SKM-1 treated with dmso at 0.1 percent for 144 hours (cell line): ENCODE measurements around the gene BHLHE23.
A peak's percentile ranks its signal among the peaks of the same experiment; 100 is the strongest.

Experiments
- DNase-seq: peaks from one replicate; lab custom pipeline; 2025; ENCODE audit not compliant: unreplicated experiment; lab: John Stamatoyannopoulos, UW

BHLHE23 gene

DNA sequence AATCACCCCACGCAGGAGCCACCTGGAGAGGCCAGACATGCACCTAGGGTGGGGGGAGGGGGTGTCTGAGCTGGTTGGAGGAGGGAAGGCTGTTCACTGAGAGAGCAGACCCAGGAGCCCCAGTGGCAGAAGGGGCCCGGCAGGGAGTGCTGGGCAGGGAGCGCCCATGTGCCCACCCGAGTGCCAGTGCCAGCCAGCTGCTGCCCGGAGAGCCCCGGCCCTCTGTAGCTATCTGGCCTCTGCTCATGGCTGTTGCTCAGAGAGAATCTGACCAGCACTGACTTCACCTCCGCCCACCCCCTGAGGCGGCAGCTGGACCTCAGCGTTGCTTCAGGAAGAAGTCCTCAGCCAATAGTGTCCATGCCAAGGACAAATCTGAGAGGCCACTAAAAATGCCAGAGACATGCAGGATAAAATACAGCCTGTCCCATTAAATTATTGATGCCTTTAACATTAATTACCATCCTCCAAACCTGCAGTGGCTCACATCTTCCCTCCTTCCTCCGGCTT, 31.5 kb downstream of the BHLHE23 start:
- DNase-seq, result no peak

DNA sequence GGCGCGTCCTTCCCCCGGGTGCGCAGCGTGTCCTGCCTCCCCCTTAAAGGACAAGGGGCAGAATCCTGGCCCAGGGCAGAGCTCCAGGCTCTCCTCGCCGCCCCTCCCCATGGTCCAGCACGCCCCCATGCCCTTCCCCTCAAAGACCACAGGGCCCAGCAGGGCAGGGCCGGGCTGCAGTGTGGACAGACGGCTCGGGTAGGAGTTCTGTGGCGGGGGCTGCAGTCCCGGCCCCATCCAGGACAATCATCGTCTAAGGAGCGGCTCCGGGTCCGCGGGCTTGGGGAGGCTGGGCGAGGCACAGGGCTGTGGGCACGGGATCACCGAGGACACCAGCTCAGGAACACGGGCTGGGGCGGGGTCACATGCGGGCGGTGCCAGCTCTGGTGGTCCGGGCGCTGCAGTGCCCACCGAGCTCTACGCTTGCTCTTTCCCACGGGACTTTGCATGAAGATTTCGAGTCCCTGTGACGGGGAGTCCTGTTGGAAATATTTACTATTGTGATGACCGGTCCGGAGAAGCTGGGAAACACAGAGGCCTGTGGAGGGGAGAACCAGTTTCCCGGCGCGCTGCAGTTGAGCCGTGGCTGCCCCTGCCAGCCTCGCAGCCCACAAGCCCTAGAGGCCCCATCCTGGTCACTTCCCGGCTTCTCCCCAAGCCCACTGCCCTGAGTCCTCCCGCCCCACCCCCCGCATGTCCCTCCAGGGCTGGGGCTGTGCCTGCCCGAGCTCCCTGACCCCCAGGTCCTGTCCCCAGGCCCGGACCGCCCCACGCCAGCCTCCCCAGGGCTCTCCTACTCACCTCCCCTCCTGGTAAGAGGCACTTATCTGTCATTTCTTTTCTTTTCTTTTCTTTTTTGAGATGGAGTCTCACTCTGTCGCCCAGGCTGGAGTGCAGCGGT, 33.7 kb downstream of the BHLHE23 start:
- DNase-seq, result no peak

DNA sequence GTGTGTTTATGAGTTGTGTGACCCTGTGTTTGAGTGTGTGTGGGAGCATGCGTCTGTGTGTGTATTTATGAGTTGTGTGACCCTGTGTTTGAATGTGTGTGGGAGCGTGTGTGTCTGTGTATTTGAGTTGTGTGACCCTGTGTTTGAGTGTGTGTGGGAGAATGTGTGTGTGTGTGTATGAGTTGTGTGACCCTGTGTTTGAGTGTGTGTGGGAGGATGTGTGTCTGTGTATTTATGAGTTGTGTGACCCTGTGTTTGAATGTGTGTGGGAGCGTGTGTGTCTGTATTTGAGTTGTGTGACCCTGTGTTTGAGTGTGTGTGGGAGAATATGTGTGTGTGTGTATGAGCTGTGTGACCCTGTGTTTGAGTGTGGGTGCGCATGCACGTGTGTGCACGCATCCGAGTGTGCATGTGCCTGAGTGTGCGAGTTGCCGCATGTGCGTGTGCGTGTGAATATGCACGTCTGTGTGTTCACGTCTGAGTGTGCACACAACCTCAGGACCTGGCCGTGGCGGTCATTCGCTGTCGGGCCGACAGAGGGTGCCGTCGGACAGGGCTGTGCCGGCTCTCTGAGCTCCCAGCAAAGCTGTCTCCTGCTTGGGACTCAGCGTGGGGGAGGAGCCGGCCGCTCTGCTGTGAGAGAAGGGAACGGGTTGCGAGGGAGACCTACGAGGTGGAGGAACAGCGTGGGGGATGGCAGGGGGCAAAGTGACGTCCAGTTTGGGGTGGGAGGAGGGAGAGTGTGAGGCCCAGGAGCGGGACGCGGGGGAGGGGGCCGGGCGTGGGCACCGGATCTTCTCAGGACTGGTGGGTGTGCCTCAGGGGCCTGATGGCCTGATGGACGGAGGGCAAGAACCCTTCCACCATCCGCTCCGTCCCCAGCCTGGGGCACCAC, 34.6 kb downstream of the BHLHE23 start:
- peak; percentile 76 for DNase-seq

DNA sequence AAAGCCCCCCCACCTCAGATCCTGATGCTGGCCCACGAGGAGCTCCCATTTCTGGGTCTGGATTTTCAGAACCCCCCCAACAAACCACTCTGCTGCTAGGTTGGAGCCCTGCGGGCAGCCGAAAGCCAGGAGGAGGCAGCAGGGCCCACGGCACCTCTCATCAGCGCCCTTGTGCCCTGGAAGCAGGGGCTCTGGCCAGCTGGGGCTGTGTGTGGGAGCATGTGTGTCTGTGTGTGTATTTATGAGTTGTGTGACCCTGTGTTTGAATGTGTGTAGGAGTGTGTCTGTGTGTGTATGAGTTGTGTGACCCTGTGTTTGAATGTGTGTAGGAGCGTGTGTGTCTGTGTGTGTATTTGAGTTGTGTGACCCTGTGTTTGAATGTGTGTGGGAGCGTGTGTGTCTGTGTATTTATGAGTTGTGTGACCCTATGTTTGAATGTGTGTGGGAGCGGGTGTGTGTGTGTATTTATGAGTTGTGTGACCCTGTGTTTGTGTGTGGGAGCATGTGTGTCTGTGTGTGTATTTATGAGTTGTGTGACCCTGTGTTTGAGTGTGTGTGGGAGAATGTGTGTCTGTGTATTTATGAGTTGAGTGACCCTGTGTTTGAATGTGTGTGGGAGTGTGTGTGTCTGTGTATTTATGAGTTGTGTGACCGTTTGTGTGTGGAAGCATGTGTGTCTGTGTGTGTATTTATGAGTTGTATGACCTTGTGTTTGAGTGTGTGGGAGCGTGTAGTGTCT, 35.4 kb downstream of the BHLHE23 start:
- no peak for DNase-seq

GRCh38 chr20:62970307-62971210, 36.2 kb downstream of the BHLHE23 start:
- no peak for DNase-seq

- no peak for DNase-seq
These were observed 36.8 kb downstream of the BHLHE23 start for GRCh38 chr20:62969939-62970306.

- DNase-seq, result no peak
These were observed 37.5 kb downstream of the BHLHE23 start for GRCh38 chr20:62969179-62969760.

DNA sequence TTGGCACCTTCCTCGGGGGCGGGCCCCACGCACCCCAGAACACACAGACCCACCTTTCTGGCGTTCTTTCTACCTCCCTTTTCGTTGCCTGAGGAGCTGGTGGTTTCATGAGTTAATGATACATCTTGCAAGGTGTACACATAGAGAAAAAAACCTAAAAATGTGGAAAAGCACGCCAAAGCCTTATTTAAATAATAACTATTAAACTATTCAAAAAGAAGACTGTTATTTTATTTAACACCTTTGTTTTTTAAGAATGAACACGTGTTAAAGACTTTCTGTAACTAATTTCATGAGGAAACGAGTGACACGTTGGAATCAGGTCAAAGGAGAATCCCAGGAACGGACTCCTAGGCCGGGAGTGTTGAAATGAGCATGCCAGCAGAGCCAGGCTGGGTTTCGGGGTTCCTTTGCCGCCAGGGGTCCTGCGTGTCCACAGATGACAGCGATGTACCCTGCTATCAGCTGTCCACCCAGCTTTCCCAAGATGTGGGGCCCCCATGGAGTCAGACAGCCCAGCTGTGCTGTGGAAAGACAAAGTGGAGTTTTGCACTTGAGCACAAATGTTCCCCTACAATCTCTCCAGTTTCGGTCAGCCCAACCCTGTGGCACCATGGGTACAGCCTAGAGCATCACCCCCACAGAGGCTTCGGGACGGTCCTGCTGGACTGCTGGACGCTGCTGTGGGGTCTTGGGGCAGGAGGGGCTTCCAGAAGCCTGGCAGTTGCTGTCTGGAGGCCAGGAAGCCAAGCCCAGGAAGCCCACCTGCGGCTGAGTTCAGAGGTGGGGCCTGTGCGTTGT, 38.2 kb downstream of the BHLHE23 start:
- no peak for DNase-seq

GRCh38 chr20:62967628-62968351, 39.0 kb downstream of the BHLHE23 start:
- no peak for DNase-seq

GRCh38 chr20:62967149-62967501, 39.6 kb downstream of the BHLHE23 start:
- DNase-seq, result no peak

DNA sequence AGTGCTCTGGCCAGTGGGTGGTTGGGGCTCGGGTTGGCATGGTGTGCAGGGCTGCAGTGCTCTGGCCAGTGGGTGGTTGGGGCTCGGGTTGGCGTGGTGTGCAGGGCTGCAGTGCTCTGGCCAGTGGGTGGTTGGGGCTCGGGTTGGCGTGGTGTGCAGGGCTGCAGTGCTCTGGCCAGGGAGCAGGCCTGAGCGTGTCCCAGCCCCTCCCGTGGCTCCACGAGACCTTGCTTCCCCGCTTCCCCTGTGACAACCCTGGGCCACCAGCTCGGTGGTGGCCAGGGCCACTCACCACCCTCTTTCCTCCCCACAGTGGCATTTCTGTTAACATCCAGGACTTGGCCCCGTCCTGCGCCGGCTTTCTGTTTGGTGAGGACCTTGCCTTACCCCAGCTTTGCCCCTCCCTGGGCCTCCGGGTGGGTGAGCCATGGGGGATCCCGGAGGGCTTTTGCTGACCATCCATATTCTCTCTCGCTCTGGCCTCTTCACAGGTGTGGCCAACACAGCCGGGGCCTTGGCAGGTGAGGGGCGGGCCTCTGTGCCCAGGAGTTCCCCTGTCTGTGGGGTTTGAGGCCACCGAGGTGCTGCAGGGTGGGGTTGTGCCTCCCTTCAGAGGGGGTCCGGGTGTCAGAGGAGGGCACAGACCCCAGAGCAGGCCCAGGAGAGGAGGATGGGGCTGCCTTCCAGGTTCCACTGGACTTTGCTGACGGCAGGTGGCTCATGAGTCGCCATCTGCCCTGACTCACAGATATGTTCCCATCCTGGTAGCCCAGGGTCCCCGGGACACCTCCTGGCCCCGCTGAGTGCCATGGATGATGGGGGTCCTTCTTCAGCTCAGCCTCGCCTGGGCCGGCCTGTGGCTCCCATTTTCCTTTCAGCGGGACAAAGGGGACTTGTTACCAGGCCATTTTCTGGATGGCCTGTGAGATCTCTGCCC, 40.3 kb downstream of the BHLHE23 start:
- DNase-seq, result no peak

DNA sequence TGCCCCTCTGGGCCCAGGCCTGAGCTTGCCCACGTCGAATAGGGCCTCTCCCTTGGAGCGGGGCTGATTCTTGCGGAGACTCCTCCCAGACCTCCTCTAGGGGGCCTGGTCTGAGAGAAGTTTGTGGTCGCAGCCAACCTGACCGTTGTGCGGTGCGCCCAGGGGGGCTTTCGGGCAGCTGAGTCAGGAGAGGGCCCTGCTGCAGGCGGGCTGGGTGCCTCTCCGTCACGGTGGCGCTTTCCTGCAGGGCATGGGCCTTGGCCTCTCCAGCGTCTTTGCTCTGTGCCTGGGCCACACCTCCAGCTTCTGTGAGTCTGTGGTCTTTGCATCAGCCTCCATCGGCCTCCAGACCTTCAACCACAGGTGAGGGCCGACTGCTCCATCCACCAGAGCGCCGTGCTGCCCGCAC, 41.4 kb downstream of the BHLHE23 start:
- no peak for DNase-seq

DNA sequence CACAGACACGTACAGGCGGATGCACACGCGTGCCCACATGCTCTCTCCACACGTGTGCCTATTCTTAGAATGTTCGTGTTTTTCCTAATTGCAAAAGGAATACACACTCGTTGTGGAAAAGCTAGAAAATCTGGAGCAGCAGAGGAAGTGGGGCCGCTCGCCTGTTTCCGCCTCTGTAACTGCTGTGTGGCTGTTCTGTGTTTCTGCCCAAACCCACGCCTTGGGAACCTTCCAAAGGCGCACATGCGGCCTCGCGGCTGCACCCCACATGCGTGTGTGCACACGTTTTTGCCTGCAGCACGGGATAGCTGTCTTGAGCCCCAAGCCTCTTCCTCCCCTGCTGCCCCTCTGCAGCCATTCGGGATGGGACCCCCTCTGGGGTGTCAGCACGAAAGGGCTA, 42.1 kb downstream of the BHLHE23 start:
- DNase-seq, result no peak

GRCh38 chr20:62963614-62964397, 43.0 kb downstream of the BHLHE23 start:
- DNase-seq, result no peak

DNA sequence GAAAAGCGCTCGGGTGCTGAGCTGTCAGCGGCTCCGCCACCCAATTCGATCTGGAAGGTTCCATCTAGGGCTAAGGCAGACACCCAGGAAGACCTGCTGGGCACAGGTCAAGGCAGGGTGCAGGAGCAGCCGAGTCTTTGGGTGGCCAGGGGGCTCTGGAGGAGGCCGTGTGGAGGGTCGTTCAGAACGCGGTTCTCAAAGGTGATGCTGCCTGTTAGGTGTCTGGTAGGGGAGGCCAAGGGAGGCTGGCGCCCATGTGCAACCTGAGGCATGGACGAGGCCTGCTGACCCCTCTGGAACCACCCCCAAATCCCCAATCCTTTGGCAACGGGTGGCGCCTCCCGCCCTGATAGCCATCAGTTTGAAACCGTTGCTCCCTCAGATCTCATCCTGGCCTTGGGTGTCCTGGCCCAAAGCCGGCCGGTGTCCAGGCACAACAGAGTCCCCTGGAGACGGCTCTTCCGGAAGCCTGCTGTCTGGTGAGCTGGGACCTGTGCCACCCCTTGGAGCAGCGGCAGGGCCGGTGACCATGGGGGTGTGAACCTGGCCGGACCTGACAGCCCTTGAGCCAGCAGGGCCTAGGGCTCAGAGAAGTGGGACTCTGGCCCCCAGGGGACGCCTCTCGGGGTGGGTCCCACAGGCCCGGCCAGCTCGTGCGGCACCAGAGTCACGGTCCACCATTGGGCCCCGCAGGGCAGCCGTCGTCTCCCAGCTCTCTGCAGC, 43.7 kb downstream of the BHLHE23 start:
- DNase-seq, result no peak
